Measurements from ENCODE around the gene ANO2.

ANO2 gene

DNA sequence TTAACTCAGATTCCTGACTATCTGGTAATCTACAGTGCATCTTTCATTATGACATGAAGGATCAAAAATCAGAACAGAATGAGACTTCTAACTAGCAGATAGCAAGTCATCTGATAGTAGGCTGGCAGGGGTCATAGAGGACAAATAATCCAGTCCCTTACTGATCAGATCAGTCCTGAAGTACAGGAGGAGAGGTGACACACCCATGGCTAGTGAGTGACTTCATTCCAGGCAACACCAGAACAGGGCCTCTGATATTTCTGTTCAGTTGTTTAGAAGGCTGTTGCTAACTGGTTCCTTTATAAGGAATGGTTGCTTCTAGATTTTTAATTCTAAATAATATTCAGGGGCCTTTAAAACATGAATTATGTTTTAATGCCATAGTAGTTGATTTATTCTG, 291.0 kb downstream of the ANO2 start:
- TF ChIP-seq, protein P1, sequence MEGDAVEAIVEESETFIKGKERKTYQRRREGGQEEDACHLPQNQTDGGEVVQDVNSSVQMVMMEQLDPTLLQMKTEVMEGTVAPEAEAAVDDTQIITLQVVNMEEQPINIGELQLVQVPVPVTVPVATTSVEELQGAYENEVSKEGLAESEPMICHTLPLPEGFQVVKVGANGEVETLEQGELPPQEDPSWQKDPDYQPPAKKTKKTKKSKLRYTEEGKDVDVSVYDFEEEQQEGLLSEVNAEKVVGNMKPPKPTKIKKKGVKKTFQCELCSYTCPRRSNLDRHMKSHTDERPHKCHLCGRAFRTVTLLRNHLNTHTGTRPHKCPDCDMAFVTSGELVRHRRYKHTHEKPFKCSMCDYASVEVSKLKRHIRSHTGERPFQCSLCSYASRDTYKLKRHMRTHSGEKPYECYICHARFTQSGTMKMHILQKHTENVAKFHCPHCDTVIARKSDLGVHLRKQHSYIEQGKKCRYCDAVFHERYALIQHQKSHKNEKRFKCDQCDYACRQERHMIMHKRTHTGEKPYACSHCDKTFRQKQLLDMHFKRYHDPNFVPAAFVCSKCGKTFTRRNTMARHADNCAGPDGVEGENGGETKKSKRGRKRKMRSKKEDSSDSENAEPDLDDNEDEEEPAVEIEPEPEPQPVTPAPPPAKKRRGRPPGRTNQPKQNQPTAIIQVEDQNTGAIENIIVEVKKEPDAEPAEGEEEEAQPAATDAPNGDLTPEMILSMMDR (IDR thresholded peaks at IDR 0.05; ENCODE audit: insufficient read depth, low read depth, low read length, missing control alignments), result no peak
- H3K4me3 ChIP-seq (ENCODE audit: low read length), result no peak overlapping the region
- DNase-seq (ENCODE audit: low read depth), result no peak

DNA sequence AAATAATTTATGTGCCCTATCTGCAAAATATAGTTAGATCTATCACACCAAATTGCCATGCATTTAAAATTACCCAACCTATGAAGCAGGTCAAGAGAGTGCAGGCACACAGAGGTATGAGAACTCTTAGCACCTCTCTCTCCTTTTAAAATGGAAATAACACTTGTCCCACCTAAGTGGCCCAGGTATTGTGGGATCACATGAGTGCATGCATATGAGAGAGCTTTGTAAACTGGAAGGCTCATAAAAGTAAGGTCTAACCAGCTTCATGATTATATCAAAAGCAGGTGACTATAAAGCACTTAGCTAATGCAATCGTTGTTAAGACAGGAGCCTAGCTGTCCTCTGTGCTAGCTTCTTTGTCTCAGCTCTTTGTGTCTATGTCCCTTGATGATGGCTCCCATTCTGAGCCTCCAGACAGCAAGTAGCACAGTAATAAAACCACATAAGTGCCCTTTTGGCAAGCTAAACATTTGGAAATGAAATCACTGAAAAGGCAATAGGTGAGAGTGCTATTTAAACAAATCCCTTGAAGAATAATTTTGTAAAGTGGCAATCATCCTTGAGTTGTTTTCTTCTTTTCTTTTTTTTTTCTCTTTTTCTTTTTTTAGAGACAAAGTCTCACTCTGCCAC, 294.1 kb downstream of the ANO2 start:
- TF ChIP-seq, protein P1 (IDR thresholded peaks at IDR 0.05; ENCODE audit: insufficient read depth, low read depth, low read length, missing control alignments), result no peak
- DNase-seq (ENCODE audit: low read depth), result no peak

DNA sequence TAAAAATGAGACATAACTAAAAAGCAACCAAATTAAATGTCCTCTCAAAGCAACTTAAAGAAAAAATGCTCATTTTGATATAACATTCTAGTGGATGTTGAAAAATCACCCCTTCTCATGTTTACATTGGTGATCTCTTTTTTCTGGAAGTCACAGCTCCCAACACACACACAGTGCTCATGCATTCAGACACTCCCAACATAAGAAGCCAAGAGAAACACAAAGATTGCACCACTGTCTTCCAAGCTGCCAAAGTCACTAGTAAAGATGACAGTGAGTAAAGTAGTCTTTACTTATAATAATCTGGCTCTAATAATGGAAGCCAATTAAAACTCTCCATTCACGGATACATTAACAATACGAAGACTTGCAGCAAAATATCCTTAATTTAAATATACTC, 294.8 kb downstream of the ANO2 start:
- no peak for DNase-seq (ENCODE audit: low read depth)
- TF ChIP-seq, protein P1 (IDR thresholded peaks at IDR 0.05; ENCODE audit: insufficient read depth, low read depth, low read length, missing control alignments), result no peak

More for the DNA sequence above, 294.1 kb downstream of the ANO2 start:
- H3K4me3 ChIP-seq (ENCODE audit: low read length), result no peak overlapping the region

DNA sequence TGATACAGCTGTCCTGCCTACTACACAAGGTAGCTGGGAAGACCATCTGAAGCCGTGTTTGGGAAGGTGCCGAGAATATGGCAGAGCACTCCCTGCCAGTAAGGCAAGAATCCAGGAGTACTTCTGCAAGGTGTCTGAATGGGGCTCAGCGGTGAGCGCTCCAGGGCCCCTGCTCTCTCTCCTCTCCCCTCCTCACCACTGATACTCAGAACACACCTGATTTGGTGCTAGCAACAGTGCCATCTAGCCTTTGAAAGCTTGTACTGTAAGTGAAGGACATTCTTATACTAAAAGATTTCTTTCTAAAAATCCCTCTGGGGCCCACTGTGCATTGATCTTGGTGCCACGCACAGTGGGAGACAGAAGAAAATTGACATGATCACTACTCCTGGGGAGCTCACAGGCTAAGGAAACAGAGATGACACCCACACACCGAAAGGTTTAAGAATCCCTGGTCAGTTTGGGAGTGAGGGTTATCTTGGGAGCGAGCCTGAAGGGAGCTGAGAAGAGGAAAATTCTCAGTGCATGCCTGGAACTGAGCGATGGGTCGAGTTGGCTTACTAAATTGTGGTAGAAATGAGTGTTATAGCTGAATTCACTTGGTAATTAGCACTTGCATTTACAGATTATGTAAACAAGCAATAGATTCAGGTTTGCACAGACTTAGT, 296.2 kb downstream of the ANO2 start:
- DNase-seq (ENCODE audit: low read depth), result no peak
- no peak overlapping the region for H3K4me3 ChIP-seq (ENCODE audit: low read length)
- TF ChIP-seq, protein P1 (IDR thresholded peaks at IDR 0.05; ENCODE audit: insufficient read depth, low read depth, low read length, missing control alignments), result peak; percentile 35

More for the DNA sequence above, 294.8 kb downstream of the ANO2 start:
- H3K4me3 ChIP-seq (ENCODE audit: low read length), result no peak overlapping the region

DNA sequence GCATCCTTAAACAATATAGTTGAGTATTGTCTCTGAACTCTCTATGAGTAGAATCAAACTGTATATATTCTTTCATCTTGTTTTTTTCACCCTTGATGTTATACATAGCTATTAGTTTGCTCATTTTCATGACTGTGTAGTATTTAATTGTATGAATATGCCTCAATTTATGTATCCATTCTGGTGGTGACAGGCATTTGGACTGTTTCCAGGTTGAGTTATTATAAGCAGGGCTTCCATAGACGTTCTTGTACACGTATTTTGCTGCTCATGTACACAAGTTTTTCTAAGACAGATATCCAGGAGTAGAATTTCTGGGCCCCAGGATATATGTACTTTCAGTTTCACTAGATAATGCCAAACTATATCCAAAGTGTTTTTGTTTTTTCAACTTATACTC, 301.8 kb downstream of the ANO2 start:
- no peak for DNase-seq (ENCODE audit: low read depth)
- no peak overlapping the region for H3K4me3 ChIP-seq (ENCODE audit: low read length)
- TF ChIP-seq, protein P1 (IDR thresholded peaks at IDR 0.05; ENCODE audit: insufficient read depth, low read depth, low read length, missing control alignments), result no peak

DNA sequence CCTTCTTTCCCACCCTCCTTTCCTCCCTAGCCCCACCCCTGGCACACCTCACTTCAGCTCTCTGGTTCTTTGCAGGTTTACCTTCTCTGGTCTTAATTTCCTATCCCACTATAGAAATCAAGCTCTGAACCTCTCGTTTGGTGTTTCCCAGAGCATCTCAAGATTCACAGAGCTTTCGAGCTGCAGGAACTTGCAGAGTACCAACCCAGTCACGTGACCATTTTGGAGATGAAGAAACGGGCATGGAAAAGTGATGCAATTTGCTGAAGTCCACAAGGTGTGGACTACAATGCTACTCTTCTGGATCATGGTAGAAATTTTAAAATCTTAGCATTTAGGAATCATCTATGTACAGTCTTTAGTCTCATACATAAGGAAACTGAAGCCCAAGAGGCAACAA, 307.4 kb downstream of the ANO2 start:
- no peak overlapping the region for H3K4me3 ChIP-seq (ENCODE audit: low read length)
- DNase-seq (ENCODE audit: low read depth), result no peak
- TF ChIP-seq, protein P1 (IDR thresholded peaks at IDR 0.05; ENCODE audit: insufficient read depth, low read depth, low read length, missing control alignments), result no peak

DNA sequence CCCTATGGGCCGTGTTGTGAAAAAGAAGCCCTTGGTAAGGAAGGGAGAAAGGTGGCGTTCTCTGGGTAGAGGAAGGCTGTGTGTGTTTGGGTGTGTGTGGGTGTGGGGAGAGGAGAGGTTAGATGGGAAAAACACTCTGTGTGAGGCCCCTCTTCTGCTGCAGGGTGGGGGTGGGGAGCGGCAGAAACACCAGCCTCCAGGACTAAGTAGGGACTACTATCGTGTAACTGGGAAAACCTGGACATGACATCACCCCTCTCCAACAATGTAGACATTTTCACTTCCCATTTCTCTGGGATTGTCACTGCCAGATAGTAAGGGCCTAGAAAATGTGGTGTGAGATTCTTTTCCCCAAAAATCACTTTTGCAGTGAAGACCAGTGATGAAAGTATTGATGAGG, 308.2 kb downstream of the ANO2 start:
- DNase-seq (ENCODE audit: low read depth), result no peak
- no peak overlapping the region for H3K4me3 ChIP-seq (ENCODE audit: low read length)
- TF ChIP-seq, protein P1 (IDR thresholded peaks at IDR 0.05; ENCODE audit: insufficient read depth, low read depth, low read length, missing control alignments), result no peak

Measured in epithelial cell of esophagus (primary cell).